GM20431 (cell line): ENCODE data around the gene IFI35.

Experiments used
- in situ Hi-C: fragments of 300-500 bp; cut with MseI, MboI; formaldehyde crosslinking; loops from one replicate; pipeline ENCODE4 v1.15.0; 2020; ENCODE audit warnings: low sequenced_read_pairs; ENCODE audit not compliant: unreplicated experiment

IFI35 gene

DNA sequence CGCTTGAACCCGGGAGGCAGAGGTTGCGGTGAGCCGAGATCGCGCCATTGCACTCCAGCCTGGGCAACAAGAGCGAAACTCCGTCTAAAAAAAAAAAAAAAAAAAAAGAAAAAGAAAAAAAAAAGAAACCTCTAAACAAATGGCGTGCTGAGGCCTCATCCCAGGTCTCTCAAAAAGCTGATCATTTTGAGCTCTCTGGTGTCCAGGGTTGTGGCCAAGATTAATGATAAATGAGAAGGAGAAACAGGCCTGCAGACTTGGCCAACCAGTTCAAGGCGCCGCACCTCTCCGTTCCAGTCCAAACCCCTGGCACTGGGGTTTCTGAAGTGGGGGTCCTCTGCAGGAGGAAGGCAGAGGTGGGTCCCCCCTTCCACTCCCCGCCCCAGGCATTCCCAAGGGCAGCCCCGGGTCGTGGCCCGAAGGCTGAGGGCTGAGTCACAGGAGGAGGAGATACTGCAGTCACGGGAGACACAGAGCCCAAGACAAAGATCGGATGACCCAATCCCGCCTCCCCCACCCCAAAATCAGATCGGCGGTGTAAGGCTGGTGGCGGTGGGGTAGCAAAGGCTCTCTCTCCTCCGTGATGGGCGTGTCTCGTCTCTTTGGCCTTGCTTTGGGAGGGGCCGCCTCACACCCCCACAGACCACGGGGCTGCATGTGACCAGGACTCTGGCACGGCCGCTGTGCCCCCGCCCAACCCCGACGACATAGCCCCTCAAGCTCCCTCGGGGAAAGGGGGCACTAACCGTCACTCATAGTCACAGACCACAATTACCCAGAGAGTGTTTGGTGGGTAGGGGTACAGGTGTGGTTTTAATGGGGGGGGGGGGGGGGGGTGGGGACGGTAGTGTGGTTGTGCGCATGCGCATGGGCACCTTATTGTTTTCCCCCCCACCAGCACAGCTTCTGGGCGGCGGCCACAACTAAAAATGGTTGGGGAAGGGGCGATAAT lies 14.5 kb downstream of the IFI35 start:
- in situ Hi-C loops: loop anchor here (25.0 kb wide), 1 partner anchor 316 kb away; no protein-coding TSS in a partner anchor

DNA sequence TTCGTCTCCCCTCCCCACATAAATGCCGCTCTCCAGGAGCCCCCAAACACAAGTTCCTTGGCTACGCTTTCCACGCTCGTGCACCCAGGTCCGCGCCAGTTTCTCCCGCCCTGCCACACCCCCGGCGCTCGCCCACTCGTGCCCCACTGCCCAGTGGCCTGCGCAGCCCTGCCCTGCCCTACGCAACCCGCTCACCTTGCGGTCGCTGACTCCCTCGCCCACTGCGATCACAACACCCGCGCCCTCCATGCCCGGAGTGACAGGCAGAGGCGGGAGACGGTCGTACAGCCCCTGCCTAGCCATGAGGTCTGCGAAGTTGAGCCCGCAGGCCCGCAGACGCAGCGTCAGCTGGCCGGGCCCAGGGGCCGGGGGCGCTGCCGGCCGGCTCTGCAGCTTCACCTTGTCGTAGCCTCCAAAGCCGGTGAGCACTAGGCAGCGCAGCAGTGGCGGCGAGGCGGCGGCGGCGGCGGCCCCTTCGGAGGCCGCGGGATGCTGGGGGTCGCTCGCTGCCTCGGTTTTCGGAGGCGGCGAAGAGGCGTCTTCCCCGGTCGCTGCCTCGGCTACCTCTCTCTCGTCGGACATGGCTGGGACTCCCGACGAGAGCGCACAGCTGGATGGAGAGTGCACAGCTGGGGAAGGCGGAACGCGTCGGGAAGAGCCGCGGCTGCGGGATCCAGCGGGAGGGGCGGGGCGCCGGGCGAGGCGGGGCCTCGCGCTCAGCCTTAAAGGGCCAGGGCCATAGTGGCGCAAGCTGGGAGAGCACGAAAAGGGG lies 15.3 kb downstream of the IFI35 start, which contains the start of gene VAT1:
TSS of gene VAT1 (minus strand) at position 645 of the 772 bp plus-strand sequence. CDS start at position 582, 63 bp downstream.
- in situ Hi-C loops: loop anchor here (25.0 kb wide), 1 partner anchor 315 kb away; no protein-coding TSS in a partner anchor

DNA sequence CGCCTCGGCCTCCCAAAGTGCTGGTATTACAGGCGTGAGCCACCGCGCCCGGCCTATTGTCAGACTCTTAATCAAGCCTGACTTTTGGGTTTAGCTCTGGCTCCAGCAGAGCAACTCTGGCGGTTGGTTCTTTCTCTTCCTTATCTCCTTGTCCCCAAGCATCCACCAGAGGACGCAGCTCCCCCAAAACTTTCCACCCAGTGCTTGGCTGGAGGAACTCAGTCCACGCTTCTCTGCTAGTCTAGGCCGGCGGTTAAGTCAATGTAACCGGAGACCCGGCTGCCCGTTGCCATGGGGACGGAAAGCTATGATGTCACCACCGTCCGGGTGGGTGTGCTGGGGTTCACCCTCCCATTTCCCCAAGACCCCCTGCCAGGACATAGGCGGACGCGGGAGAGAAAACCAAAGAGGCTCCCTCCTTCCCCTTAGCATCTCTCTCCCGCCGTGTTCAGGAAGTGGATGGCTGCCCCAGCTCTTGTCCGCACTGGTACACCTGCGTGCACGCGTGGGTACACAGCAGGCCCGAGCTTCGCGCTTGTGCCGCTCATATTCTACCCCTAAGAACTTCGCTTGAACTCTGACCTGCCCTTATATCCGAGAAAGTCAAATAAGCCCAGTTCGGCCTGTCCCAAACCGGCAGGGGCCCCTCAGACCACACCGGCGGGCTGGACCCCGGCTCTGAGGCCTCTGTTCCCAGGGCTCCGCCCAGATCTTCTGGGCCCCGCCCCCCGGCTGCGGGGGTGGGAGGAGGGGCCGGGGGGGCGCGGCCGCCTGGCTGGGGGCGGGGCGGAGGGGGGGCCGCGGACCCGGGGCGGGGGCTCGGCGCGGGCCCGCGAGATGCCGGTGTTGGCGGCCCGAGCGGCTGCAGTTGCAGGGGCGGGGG lies 18.1 kb downstream of the IFI35 start, which contains the start of gene RND2:
TSS of gene RND2 (plus strand) at position 825 of the 883 bp plus-strand sequence. CDS start 117 bp downstream, outside the sequence.
- in situ Hi-C loops: loop anchor here (25.0 kb wide), 1 partner anchor 313 kb away; no protein-coding TSS in a partner anchor

DNA sequence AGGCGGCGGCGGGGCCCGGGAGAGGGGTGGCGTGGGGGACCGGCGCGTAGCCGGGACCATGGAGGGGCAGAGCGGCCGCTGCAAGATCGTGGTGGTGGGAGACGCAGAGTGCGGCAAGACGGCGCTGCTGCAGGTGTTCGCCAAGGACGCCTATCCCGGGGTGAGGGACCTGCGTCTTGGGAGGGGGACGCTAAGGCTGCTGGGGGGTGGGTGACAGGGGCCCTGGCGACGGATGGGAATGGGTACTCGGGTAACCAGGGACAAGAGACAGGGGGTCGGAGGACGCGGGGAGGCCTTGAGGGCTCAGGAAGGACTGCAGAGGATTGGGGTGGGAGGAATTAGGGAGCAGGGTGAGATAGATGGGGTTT lies 18.7 kb downstream of the IFI35 start:
- in situ Hi-C loops: no loop called here

DNA sequence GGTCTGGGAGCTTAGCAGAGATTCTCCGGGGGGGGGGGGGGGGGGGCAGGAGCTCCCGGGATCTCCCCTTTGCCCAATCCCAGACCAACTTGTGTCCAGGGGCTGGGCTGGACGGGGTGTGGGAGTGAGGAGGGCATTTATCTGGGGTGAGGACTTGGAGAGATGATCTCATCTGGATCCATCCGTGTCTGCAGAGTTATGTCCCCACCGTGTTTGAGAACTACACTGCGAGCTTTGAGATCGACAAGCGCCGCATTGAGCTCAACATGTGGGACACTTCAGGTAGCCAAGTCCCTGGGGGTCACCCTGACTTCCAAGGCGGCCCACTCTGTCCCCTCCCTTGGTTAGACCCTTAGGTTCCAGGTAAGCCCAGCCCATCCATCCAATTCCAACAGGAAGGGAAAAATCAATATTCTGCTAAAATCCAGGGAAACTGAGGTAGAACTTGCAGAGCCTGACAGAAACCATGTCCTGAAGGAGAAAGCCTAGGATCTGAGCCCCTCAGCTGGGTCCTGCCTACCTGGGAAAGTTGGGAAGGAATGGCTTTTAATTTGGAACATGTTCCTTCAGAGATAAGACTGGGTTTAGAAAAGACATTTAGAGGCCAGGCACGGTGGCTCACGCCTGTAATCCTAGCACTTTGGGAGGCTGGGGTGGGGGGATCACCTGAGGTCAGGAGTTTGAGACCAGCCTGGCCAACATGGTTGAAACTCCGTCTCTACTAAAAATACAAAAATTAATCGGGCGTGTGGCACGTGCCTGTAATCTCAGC lies 19.4 kb downstream of the IFI35 start:
- in situ Hi-C loops: no loop called here

DNA sequence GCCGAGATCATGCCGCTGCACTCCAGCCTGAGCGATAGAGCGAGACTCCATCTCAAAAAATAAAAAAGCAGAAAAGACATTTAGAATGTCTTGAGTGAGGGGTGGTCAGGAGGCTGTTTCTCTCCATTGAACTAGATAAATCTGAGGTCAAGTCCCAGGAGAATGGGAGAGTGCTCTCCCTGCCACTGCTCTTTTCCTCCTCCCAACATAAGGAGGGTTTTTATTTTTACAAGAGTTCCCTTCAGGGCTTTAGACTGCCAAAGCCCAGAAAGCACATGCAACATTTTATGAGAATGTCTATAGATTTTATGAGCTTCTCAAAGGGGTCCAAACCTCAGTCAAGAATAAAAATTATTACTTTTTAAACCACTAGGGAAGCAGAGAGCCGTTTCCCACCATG lies 20.0 kb downstream of the IFI35 start:
- in situ Hi-C loops: no loop called here

DNA sequence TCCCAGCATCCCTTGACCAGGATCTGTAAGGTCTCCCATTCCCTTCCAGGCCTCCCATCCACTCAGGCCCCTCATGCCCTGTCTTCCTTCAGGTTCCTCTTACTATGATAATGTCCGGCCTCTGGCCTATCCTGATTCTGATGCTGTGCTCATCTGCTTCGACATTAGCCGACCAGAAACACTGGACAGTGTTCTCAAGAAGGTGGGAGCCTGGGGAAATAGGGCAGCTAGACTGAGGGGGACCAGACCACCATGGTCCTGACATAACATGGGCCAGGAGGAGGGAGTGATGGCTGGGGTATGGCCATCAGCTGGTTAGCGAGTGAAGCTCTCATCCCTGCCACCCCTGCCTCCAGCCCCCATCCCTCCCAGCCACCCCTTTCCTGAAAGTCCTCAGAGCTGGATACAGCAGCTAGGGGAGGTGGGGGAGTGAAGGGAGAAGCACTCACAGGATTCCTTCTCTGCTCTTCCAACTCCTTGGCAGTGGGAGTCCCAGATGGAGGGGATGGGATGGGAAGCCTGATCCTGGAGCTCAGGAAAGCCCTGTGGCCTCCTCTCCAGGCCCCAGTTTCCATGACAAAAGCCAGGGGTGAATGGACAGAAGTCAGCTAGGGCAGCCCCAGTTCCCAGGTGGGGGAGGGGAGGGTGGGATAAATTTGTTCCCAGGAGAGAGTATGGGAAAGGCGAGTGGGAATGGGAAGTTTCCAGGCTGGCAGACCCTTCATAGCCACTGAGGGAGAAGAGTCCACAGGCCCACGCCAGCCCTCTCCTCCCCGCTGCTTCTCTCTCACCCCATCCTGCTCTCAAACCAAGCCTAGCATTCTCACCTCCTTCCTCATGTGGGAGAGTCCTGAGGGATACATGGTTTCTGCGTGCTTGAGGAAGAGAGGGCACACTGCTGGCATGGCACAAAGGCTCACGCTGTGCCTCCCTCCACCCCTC lies 20.8 kb downstream of the IFI35 start:
- in situ Hi-C loops: no loop called here

DNA sequence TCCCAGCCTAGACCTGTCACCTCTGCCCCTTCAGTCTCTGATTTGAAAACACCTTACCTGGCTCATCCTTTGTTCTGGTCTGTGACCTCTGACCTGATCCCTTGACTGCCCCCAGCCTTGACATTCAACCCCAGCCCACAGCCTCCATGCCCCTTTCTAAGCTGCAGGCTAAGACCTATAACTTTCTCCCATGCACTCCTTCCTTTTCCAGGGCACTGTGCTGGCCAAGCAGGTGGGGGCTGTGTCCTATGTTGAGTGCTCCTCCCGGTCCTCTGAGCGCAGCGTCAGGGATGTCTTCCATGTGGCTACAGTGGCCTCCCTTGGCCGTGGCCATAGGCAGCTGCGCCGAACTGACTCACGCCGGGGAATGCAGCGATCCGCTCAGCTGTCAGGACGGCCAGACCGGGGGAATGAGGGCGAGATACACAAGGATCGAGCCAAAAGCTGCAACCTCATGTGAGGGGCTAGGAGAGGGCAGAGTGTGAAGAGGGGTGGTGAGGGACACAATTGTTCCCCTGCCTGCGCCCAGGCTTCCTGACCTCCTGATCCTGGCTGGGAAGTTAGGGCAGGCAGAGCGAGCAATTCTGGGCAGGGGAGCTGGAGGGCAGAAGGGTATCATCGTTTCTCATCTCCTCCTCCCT lies 21.8 kb downstream of the IFI35 start:
- in situ Hi-C loops: no loop called here

DNA sequence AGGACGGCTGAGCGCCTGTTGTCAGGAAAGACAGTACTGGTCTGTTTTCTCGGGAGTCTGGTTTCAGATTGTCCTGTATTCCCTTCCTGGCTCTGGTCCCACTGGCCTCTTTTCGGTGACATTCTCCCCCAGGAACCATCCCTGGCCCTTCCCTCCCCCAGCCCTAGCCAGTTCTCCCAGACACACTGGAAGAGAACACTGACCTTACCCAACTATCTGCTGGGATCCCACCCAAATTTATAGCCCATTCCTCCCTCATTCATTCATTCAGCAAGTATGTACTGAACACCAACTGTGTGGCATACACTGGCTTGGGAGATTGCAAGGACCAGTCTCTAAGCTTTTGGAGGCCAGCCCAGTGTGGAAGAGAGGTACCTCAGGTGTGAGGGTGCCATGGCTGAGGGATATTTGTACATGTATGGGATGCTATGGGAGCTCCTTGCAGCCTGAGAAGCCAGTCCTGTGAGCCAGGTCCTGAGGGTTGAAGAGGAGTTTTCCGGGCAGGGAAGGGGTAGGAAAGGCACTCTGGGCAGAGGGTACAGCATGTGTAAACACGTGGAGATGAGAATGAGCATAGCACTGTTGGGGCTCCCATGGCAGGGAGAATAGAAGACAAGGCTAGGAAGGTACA lies 23.7 kb downstream of the IFI35 start:
- in situ Hi-C loops: no loop called here

DNA sequence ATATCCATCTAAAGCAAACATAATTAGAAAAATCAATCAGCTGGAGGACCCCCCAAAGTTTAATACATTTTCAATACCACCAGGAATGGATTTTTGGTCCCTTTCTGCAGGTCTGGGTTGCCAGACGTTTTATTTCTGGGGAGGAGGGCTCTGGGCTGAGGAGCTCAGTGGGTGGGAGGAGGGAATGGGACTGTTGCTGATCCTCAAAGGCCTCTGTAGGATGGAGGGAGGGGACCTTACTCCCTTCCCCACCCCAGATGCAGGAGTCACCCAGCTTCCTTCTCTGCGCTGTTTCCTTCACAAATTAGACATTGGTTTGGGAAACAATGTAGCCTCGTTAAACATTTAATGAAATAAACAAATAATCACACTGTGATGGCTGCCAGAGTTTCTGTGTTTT lies 25.1 kb downstream of the IFI35 start:
- in situ Hi-C loops: no loop called here

DNA sequence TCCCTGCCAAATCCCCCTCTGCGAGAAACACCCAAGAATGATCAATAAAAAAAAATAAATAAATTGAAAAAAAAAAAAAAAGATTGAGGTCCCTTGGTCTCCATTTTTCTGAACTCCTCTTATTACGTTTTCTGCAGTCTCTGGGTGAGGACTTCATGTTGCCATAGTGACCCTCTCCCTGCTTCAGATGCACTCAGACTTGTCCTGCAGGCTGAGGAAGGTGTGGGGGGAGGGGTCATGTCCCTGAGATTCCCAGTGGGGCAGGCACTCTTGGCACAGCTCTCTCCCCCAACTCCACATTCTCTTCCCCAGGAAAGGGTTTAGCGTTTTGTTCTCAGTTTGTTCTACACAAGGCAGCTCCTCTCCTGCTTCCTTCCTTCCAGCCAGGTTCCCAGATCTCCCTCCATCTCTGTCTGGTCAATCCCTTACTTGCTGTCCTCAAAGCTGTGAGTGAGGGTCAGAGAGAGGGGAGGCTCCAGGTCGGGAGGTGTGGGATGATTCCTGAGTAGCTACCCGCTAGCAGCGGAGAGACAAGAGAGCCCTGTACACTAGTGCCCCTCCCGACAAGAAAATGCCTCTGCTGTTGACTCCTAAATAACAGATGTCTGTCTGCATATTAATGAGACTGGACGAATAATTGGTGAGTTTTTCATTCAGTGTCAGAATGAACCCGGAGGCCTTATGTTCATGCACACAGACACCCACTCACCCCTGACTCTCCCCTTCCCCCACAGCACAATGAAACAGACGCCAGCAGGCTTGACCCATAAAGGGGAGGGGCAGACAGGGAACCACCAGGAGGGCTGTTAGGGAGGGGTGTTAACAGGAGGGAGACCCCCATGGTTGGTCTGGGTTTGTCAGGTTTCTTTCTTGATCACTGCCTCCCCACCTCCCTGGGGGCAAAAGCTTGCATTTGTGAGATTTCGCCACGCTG lies 27.6 kb downstream of the IFI35 start:
- in situ Hi-C loops: no loop called here

DNA sequence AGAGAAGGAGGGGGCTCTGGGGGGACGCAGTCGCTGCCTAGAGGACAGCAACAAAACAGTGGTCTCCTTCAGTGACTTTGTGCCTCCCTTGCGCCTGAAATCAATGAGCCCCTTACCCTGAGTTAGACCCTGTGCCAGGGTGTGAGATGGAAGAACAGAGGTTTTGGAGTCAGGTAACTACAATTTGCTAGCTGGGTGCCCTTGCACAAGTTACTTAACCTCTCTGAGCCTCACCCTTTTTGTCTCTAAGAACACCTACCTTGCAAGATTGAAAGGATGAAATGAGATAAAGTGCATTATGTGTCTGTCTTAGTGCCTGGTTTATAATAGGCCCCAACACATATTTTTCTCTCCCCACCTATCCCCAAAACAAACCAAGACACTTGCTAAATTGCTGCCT lies 28.3 kb downstream of the IFI35 start:
- in situ Hi-C loops: no loop called here

DNA sequence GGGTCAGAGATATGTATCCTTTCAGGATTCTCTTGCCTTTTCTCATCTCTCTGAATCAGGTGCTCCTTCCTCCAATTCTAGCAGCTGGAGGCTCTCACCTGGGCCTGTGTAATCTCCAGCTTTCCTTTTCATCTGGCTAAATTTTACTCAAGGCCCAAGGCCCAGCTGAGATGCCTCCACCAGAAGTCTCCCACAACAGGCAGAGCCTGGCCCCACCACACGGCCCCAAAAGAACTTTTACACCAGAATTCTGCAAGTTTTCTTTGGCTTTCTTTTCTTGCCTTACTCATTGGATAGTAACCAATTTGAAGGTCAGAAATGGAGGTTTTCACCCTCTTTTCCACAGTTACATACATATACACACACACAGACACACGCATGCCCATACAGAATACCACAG lies 33.1 kb downstream of the IFI35 start:
- in situ Hi-C loops: no loop called here

DNA sequence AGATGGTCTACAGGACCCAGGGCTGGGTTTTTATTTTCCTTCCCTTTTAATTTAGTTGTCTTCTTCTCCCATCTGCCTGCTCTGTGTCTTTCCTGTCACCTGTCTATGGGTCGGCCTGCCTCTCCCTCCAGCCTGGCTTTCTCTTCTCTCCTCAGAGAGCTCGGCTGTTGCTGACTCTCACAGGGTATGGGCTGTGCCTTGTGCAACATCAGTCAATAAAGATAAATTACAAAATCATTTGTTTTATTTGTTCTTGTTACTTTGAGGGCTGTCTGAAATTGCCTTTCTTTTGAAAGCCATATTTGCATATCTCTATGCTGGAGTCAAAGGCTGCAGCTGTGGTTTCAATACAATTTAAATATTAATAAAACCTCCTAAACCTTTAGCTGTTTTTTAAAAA lies 34.1 kb downstream of the IFI35 start:
- in situ Hi-C loops: no loop called here

DNA sequence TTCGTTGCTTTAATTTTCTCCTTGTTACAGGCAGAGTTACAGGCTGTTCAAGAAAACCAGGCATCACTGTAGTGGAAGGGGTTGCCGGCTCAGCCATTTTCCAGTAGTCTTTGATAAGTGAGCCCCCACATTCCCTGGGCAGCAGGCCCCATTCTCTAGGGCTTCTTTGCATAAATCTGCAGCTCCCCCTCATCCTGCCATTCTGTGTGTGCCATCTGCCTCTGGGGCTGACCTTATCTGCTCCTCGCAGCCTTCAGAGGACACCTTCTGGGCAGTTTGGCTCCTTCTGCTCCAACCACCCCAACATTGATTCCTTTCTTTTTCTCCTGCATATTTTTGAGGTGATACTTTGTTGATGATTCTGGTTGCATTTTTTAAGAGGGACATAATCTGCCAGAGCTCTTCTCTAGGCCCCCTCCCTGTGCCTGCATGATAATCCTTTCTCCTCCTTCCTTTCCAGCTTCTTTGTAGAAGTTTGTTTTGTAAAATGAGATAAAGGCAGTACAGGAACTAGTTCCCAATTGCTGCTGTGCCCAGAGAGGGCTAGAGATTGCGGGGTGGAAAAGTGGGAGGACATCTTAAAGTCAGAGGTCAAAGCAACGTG lies 35.5 kb downstream of the IFI35 start:
- in situ Hi-C loops: no loop called here

DNA sequence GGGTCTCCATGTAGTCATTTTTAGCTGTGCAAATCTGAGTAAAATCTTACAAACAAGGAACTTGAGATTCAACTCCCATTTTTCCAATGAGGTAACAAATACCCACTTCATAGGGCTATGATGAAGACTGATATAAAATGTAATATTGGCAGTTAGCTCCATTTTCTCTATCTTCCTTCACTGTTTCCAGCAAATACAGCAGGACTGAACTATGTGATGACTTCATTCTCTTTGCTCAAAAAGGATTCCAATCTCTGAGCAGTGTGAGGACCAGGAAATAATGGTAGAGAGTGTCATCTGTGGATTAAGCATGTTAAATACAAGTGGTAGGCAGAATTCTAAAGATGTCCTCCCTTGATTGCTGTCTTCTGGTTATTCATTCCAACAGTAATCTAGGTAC lies 36.7 kb downstream of the IFI35 start:
- in situ Hi-C loops: no loop called here
